ENCODE data around the gene HOXA3.

DNA sequence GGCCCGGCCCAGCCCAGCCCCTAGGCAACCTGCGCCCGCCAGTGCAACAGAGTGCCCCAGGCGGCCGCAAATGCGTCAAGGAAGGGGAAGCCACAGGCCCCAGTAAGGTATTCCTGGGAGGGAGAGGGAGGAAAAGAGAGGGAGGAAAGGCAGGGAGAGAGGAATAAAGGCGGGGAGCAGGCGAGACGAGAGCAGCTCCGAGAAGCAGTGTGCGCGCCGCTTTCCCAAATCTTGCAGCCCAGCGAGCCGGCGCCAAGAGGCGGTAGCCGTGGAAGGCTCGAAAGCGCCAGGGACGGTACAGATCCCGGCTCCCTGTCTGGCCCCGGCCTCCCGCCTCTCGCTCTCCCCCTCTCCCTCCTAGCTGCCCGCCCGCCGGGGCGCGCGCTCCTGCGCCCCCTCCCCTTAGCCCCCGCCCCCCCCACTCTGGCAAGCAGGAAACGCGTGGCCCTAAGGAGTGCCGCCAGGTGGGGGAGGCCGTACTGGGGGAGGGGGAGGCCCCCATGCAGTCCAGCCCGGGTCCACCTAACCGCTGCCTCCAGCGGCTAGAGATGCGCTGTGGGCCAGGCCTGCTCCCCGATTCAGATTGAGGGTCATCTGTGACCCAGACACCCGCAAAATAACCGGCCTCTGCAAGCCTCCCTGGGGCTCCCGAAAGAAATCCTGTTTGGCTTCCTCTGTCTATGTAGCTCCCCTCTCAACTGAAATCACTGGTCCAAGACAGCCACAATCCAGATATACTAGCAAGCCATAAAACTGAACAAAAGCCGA lies 17.5 kb upstream of the HOXA3 start:
- TF ChIP-seq POLR2AphosphoS5 (IDR thresholded peaks at IDR 0.05), result no peak
- TF ChIP-seq, protein P1, sequence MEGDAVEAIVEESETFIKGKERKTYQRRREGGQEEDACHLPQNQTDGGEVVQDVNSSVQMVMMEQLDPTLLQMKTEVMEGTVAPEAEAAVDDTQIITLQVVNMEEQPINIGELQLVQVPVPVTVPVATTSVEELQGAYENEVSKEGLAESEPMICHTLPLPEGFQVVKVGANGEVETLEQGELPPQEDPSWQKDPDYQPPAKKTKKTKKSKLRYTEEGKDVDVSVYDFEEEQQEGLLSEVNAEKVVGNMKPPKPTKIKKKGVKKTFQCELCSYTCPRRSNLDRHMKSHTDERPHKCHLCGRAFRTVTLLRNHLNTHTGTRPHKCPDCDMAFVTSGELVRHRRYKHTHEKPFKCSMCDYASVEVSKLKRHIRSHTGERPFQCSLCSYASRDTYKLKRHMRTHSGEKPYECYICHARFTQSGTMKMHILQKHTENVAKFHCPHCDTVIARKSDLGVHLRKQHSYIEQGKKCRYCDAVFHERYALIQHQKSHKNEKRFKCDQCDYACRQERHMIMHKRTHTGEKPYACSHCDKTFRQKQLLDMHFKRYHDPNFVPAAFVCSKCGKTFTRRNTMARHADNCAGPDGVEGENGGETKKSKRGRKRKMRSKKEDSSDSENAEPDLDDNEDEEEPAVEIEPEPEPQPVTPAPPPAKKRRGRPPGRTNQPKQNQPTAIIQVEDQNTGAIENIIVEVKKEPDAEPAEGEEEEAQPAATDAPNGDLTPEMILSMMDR (IDR thresholded peaks at IDR 0.05), result no peak

Data from breast epithelium (tissue), 3 donors.